Activated CD4-positive, CD25-positive, alpha-beta regulatory T cell treated with anti-CD3 and anti-CD28 coated beads, Interleukin-2, amount 50 U/mL, for 24 hours (primary cell): ENCODE measurements around the gene LGR6.
"Not testable (repeated sequence)": the region's sequence is repeated elsewhere in the genome, so short reads cannot be mapped to it uniquely, and the experiment has no call there.

Experiments used
- ATAC-seq, 2 donors: fragments of 150-1000 bp; cut with Tn5 transposase; one replicate each; pipeline ENCODE4 v1.10.0; 2021; ENCODE audit warnings: mild to moderate bottlenecking in 1 of 2, moderate library complexity in 1 of 2

Gene LGR6

GRCh38 chr1:202193614-202194327 is at the start of gene LGR6:
Gene LGR6 (plus strand): TSS chr1:202193799. CDS start chr1:202193990, 191 bp downstream.
- ATAC-seq, result no peak

- peak; percentile 66 to 72 for ATAC-seq
Observed at GRCh38 chr1:202144402-202145067, 49.1 kb upstream of the LGR6 start, which contains the start of gene ARL8A. Gene ARL8A (minus strand): TSS chr1:202144737. CDS start chr1:202144572, 165 bp downstream.

- ATAC-seq, result peak; percentile 54 to 67
Observed at GRCh38 chr1:202145068-202145743, 48.4 kb upstream of the LGR6 start.

GRCh38 chr1:202145744-202146140 is 47.9 kb upstream of the LGR6 start:
- ATAC-seq, result not testable (repeated sequence)

GRCh38 chr1:202146279-202146678 is 47.3 kb upstream of the LGR6 start:
- ATAC-seq, result no peak

- ATAC-seq, result no peak
Observed at GRCh38 chr1:202146993-202147392, 46.6 kb upstream of the LGR6 start.

- ATAC-seq, result no peak
Observed at GRCh38 chr1:202148391-202148790, 45.2 kb upstream of the LGR6 start.

- ATAC-seq, result no peak
Observed at GRCh38 chr1:202149566-202149965, 44.0 kb upstream of the LGR6 start.

GRCh38 chr1:202150187-202150586 is 43.4 kb upstream of the LGR6 start:
- ATAC-seq, result no peak

- no peak for ATAC-seq
Observed at GRCh38 chr1:202150602-202151001, 43.0 kb upstream of the LGR6 start.

- no peak for ATAC-seq
Observed at GRCh38 chr1:202151045-202151444, 42.6 kb upstream of the LGR6 start.

- ATAC-seq, result no peak
Observed at GRCh38 chr1:202152399-202152798, 41.2 kb upstream of the LGR6 start.

GRCh38 chr1:202153284-202153683 is 40.3 kb upstream of the LGR6 start:
- no peak for ATAC-seq

GRCh38 chr1:202154148-202154765 is 39.3 kb upstream of the LGR6 start:
- no peak for ATAC-seq

- peak; percentile 23 to 58 for ATAC-seq
Observed at GRCh38 chr1:202154766-202155477, 38.7 kb upstream of the LGR6 start.

- ATAC-seq, result no peak
Observed at GRCh38 chr1:202155478-202156021, 38.0 kb upstream of the LGR6 start.

GRCh38 chr1:202156590-202156989 is 37.0 kb upstream of the LGR6 start:
- no peak for ATAC-seq

GRCh38 chr1:202157945-202158344 is 35.7 kb upstream of the LGR6 start:
- ATAC-seq, result no peak

GRCh38 chr1:202158810-202159533 is 34.6 kb upstream of the LGR6 start:
- ATAC-seq, result no peak

- peak; percentile 51 to 56 for ATAC-seq
Observed at GRCh38 chr1:202159534-202160371, 33.8 kb upstream of the LGR6 start.
